ENCODE measurements around the gene EIF1AD.

Gene EIF1AD

GRCh38 chr11:66004186-66004585, 2.2 kb upstream of the EIF1AD start:
- no peak for DNase-seq (ENCODE audit: low read depth)

GRCh38 chr11:66003291-66003690, 1.3 kb upstream of the EIF1AD start:
- DNase-seq (ENCODE audit: low read depth) = no peak

DNA sequence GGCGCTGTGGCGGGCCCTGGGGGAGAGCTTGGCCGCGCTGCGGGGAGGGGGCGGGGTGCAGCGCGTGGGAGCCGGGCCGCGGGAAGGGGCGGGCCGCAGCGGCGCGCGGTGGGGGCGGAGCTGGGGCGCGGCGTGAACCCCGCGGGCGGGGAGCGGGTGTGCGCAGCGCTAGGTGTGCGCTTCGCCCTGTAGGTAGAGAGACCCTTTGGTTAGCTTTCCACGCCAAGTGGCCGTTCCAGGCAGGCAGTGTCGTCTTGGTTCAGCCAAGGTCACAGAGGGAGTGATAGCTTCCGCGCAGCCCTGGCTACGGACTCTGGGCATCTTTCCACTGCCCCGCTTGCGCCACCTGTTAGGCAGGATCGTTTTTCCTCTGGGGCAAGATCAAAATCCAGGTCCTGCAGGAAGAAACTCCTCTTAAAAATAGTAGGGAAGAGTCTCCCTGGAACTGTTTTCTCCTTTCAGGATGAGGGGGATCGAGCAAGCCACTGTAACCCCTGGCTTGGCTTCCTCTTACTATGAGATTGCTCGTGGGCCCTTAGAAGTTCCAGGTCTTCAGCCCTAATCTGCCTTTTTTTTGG, 780 bp upstream of the EIF1AD start:
- DNase-seq (ENCODE audit: low read depth) = no peak

- no peak for DNase-seq (ENCODE audit: low read depth)
Observed at GRCh38 chr11:65997286-65997685, 4.7 kb downstream of the EIF1AD start.

DNA sequence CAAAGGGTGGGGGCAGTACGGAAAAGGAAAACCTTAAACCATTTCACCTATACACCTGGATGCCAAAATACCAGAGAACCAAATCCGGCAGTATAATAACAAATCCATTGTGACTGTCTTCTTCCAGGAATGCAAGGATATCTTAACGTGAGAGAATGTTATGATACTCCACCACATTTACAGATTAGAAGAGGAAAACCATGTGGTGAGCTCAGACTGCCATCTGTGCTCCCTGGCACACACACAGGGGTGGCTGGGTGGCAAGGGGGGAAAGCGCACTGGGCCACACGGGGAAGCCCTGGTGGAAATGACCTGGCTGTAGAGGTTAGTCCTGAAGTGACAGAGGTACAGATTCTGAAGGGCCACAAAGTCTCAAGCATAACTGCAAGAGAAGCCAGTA, 9.9 kb downstream of the EIF1AD start:
- DNase-seq (ENCODE audit: low read depth) = no peak

DNA sequence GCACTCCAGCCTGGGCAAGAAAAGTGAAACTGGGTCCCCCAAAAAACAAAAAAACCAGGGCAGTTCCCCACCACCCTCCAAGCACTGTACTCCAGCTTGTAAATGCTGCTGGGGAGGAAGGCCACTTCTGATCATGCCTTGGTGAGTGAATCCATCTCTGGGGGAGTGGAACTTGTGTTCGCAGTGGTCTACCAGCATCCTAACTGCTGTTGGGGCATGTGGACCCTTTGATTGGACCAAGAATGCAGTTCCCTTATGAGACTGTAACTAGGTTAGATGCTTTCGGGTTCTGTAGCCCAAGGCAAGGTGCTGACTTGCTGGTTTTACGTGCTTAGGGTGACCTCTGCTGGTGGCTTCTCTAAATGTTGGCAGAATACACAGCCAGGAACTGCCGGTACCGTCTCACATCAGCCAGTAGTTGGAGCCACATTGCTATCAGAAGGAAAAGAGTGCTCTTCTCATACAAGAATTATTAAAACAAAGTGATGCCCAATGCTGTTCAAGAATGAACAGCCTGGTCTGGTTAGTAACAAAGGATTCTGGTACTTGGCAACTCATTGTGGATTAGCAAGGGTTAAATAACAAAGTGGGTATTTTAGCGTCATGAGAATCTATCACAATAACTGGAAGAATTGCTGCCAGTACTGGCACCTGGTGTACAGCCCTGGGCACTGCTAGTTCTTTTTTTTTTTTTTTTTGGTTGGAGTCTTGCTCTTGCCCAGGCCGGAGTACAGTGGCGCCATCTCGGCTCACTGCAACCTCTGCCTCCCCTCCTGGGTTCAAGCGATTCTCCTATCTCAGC, 13.0 kb downstream of the EIF1AD start:
- DNase-seq (ENCODE audit: low read depth) = peak; percentile 78

GRCh38 chr11:65987336-65987735, 14.6 kb downstream of the EIF1AD start:
- DNase-seq (ENCODE audit: low read depth) = no peak

- DNase-seq (ENCODE audit: low read depth) = no peak
Observed at GRCh38 chr11:65983589-65983987, 18.4 kb downstream of the EIF1AD start.

- no peak for DNase-seq (ENCODE audit: low read depth)
Observed at GRCh38 chr11:65982824-65983588, 19.0 kb downstream of the EIF1AD start.

GRCh38 chr11:65981972-65982823, 19.8 kb downstream of the EIF1AD start:
- DNase-seq (ENCODE audit: low read depth) = no peak

DNA sequence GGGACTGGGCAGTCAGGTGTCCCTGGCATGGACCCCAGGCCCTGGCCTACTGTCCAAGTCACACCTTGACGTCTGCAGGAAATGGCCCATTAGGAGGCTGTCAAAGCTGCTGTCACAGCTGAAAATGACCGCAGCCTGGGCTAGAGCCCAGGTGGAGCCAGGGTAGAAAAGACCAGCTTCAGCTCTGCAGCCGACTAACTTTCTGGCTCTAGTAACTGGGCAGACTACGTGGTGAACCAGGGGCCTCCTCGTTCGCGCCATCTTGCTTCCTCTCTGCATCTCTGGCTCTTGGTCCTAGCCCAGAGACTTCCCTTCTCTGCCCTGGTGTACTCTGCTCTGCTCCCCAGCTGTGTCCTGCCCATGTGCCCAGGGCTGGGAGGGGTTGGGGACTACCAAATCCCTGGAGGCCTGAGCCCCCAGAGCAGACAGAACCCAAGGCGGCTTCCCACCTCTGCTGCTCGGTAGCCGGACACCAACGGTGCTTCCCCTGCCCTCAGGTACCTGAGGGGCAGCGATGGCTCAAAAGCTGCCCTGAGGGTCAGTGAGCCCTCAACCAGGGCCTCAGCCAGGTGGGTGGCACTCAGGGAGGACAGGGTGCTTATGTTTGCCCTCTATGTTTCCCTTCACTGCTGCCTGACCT, 20.7 kb downstream of the EIF1AD start:
- DNase-seq (ENCODE audit: low read depth) = no peak

DNA sequence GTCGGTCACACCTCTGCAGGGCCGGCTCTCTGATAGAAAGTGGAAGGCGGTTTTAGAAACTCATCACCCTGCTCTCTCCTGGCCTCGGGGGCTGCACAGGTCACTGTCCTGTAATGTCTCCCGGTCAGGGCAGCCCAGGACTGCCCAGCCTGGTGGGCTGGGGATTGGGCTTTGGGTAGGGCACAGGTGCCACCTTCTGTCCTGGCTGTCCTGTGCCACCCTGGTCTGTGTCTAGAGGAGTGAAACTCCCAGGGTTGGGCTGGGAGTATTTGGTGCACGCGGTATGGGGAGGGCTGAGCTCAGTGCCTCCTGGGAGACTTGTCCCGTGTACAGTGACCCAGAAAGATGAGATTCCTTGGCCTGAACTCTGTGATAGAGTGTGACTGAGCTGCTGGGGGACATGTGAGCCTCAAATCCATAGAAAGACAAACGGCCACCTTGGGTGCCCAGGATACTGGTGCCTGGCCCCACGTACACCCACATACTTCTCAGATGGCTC, 22.6 kb downstream of the EIF1AD start:
- no peak for DNase-seq (ENCODE audit: low read depth)

- DNase-seq (ENCODE audit: low read depth) = no peak
Observed at GRCh38 chr11:65978391-65979238, 23.3 kb downstream of the EIF1AD start.

- no peak for DNase-seq (ENCODE audit: low read depth)
Observed at GRCh38 chr11:65977621-65978390, 24.2 kb downstream of the EIF1AD start.

- DNase-seq (ENCODE audit: low read depth) = no peak
Observed at GRCh38 chr11:65976216-65977176, 25.5 kb downstream of the EIF1AD start.

- DNase-seq (ENCODE audit: low read depth) = no peak
Observed at GRCh38 chr11:65975771-65976170, 26.2 kb downstream of the EIF1AD start.

GRCh38 chr11:65973439-65974110, 28.4 kb downstream of the EIF1AD start:
- DNase-seq (ENCODE audit: low read depth) = no peak

- DNase-seq (ENCODE audit: low read depth) = no peak
Observed at GRCh38 chr11:65972116-65972515, 29.8 kb downstream of the EIF1AD start.

Measured in GM04503 (cell line).